IMR-90 (cell line): ENCODE results near the gene C20orf202. TPM values are rescaled to one million over a fixed set of nuclear protein-coding genes. Genes with fewer than 3 reads are reported as not detected.

Source experiments
- ATAC-seq: fragments of 200-7000 bp; cut with Tn5 transposase; 2 replicates; pipeline ENCODE4 v1.9.1; 2020; ENCODE audit warnings: low read depth, mild to moderate bottlenecking, moderate library complexity
- BruUV-seq: library from RNA; stranded (reverse); fragments of 400-500 nt; replicated peaks from 2 replicates; lab custom pipeline; 2021; lab: Mats Ljungman, UMichigan
- CTCF ChIA-PET: fragments of 300-600 bp; formaldehyde crosslinking; extraction: SDS; loops from one replicate; lab custom pipeline; 2021; ENCODE audit warnings: antibody characterized with exemption; lab: Yijun Ruan, JAX
- POLR2A ChIA-PET: fragments of 300-600 bp; sonication (Branson Sonifier 250); formaldehyde crosslinking; loops from one replicate; lab custom pipeline; 2022; ENCODE audit warnings: antibody characterized with exemption; ENCODE audit not compliant: unreplicated experiment; lab: Charles Lee
- DNase-seq: peaks from one replicate; pipeline ENCODE4 v3.0.0; 2013
- H2AFZ ChIP-seq: replicated peaks from 2 replicates; pipeline ENCODE3; 2013; ENCODE audit warnings: low read length, mild to moderate bottlenecking; ENCODE audit not compliant: poor library complexity
- H2AK5ac ChIP-seq: 2 replicates; pipeline ENCODE4 v1.6.1; 2013; ENCODE audit warnings: low read depth, low read length, inconsistent platforms
- H2AK9ac ChIP-seq: replicated peaks from 2 replicates; pipeline ENCODE3; 2013; ENCODE audit warnings: mild to moderate bottlenecking, low read depth, low read length, moderate library complexity; ENCODE audit not compliant: poor library complexity
- H2BK120ac ChIP-seq: 2 replicates; pipeline ENCODE4 v1.6.1; 2013; ENCODE audit warnings: low read depth, low read length, inconsistent platforms
- H2BK15ac ChIP-seq: 3 replicates; pipeline ENCODE4 v1.6.1; 2013; ENCODE audit warnings: low read depth, low read length, inconsistent platforms
- H2BK20ac ChIP-seq: 2 replicates; pipeline ENCODE4 v1.6.1; 2013; ENCODE audit warnings: low read depth, mild to moderate bottlenecking, inconsistent platforms, low read length, moderate library complexity
- H2BK5ac ChIP-seq: 2 replicates; pipeline ENCODE4 v1.6.1; 2013; ENCODE audit warnings: mild to moderate bottlenecking, low read depth, low read length, inconsistent platforms; ENCODE audit not compliant: poor library complexity, severe bottlenecking
- H3K14ac ChIP-seq: replicated peaks from 2 replicates; pipeline ENCODE4 v1.6.1; 2013; ENCODE audit warnings: low read depth, low read length, inconsistent platforms
- H3K18ac ChIP-seq: 2 replicates; pipeline ENCODE4 v1.6.1; 2013; ENCODE audit warnings: low read depth, low read length, control low read depth
- H3K23ac ChIP-seq: 2 replicates; pipeline ENCODE4 v1.6.1; 2013; ENCODE audit warnings: low read depth, low read length, inconsistent platforms
- H3K27ac ChIP-seq: 2 replicates; pipeline ENCODE4 v1.5.1; 2013; ENCODE audit warnings: mild to moderate bottlenecking, control low read depth, low read length; ENCODE audit not compliant: insufficient read depth
- H3K27me3 ChIP-seq: 2 replicates; pipeline ENCODE4 v1.6.1; 2013; ENCODE audit warnings: low read length; ENCODE audit not compliant: control insufficient read depth, insufficient read depth
- H3K36me3 ChIP-seq: 2 replicates; pipeline ENCODE4 v1.6.1; 2013; ENCODE audit warnings: low read length, mixed read lengths; ENCODE audit not compliant: control insufficient read depth, insufficient read depth
- H3K4ac ChIP-seq: 2 replicates; pipeline ENCODE4 v1.6.1; 2013; ENCODE audit warnings: low read depth, low read length, inconsistent platforms
- H3K4me1 ChIP-seq: 2 replicates; pipeline ENCODE4 v1.6.1; 2013; ENCODE audit warnings: low read length, mixed read lengths; ENCODE audit not compliant: control insufficient read depth, insufficient read depth
- H3K4me2 ChIP-seq: 2 replicates; pipeline ENCODE4 v1.6.1; 2013; ENCODE audit warnings: low read depth, mild to moderate bottlenecking, control low read depth, low read length, moderate library complexity
- H3K4me3 ChIP-seq: 2 replicates; pipeline ENCODE4 v1.5.1; 2013; ENCODE audit warnings: low read depth, mild to moderate bottlenecking, control low read depth, low read length, moderate library complexity; ENCODE audit not compliant: insufficient read depth
- H3K56ac ChIP-seq: 2 replicates; pipeline ENCODE4 v1.6.1; 2013; ENCODE audit warnings: low read length, inconsistent platforms; ENCODE audit not compliant: insufficient read depth; ENCODE audit errors: extremely low read depth
- H3K79me1 ChIP-seq, 2 experiments: 2 replicates each; pipeline ENCODE4 v1.6.1; 2013; ENCODE audit warnings: low read length in 2 of 2, inconsistent platforms in 1 of 2, low read depth in 1 of 2
- H3K9ac ChIP-seq: 2 replicates; pipeline ENCODE4 v1.6.1; 2013; ENCODE audit warnings: low read depth, low read length, control low read depth
- H3K9me1 ChIP-seq: 2 replicates; pipeline ENCODE4 v1.6.1; 2013; ENCODE audit warnings: low read length, inconsistent platforms; ENCODE audit not compliant: insufficient read depth
- H3K9me3 ChIP-seq: 2 replicates; pipeline ENCODE4 v1.6.1; 2013; ENCODE audit warnings: low read length; ENCODE audit not compliant: control insufficient read depth, insufficient read depth
- H4K20me1 ChIP-seq: 2 replicates; pipeline ENCODE4 v1.6.1; 2013; ENCODE audit warnings: low read length, inconsistent platforms; ENCODE audit not compliant: insufficient read depth
- H4K5ac ChIP-seq: 2 replicates; pipeline ENCODE4 v1.6.1; 2013; ENCODE audit warnings: mild to moderate bottlenecking, low read depth, low read length, control low read depth
- H4K8ac ChIP-seq, 2 experiments: 2 replicates each; pipeline ENCODE4 v1.6.1; 2013; ENCODE audit warnings: low read depth in 2 of 2, low read length in 2 of 2, control low read depth in 1 of 2, inconsistent platforms in 1 of 2
- H4K91ac ChIP-seq: 2 replicates; pipeline ENCODE4 v1.6.1; 2013; ENCODE audit warnings: low read depth, low read length, inconsistent platforms; ENCODE audit not compliant: insufficient read depth
- BHLHE40 ChIP-seq: fragments of 150-350 bp; IDR thresholded peaks from 2 replicates; pipeline ENCODE4 v1.6.1; 2016; ENCODE audit warnings: mild to moderate bottlenecking, low read depth, low read length
- CHD1 ChIP-seq: IDR thresholded peaks from 2 replicates; pipeline ENCODE4 v1.6.1; 2012; ENCODE audit warnings: low read depth, low read length, improper control_type of control experiment
- CTCF ChIP-seq: conservative IDR thresholded peaks from 2 replicates; pipeline ENCODE4 v1.5.1; 2012; ENCODE audit warnings: mild to moderate bottlenecking, low read depth, low read length, improper control_type of control experiment
- MAZ ChIP-seq: IDR thresholded peaks from 2 replicates; pipeline ENCODE4 v1.6.1; 2012; ENCODE audit warnings: low read depth, mild to moderate bottlenecking, low read length, improper control_type of control experiment, moderate library complexity, borderline replicate concordance
- MXI1 ChIP-seq: IDR thresholded peaks from 2 replicates; pipeline ENCODE4 v1.6.1; 2012; ENCODE audit warnings: low read depth, mild to moderate bottlenecking, low read length, moderate library complexity, borderline replicate concordance
- RAD21 ChIP-seq: IDR thresholded peaks from 2 replicates; pipeline ENCODE4 v1.6.1; 2012; ENCODE audit warnings: low read length, improper control_type of control experiment
- RFX5 ChIP-seq: IDR thresholded peaks from 2 replicates; pipeline ENCODE4 v1.8.0; 2012; ENCODE audit warnings: low read depth, mild to moderate bottlenecking, low read length, moderate library complexity
- WGBS, 2 experiments: methylation state at CpG; one replicate each; pipeline versions ENCODE4 v1.1.5 to v1.1.7; 2013; ENCODE audit warnings: missing lambda C conversion rate in 2 of 2; ENCODE audit not compliant: insufficient read length in 1 of 2; ENCODE audit errors: extremely low coverage in 2 of 2; 5-methylcytosine and 5-hydroxymethylcytosine counted together
- dilution Hi-C: fragments of 300-500 bp; cut with HindIII; formaldehyde crosslinking; loops from one replicate; pipeline ENCODE4 v1.14.3; 2018; ENCODE audit warnings: low sequenced_read_pairs; ENCODE audit not compliant: unreplicated experiment
- in situ Hi-C: fragments of 300-500 bp; cut with MboI; formaldehyde crosslinking; loops from 3 replicates; pipeline ENCODE4 v1.14.3; 2019; ENCODE audit warnings: low sequenced_read_pairs, inconsistent platforms, mixed read lengths
- intact Hi-C: fragments of 100-400 bp; cut with micrococcal nuclease; formaldehyde crosslinking; loops from 2 replicates; pipeline ENCODE4 v1.10.0; 2022
- polyA plus RNA-seq, 3 experiments: library from polyadenylated mRNA; depleted of rRNA; stranded (reverse); fragments of >200 nt; gene quantifications; 2 replicates each; pipeline ENCODE4 v1.2.3, GENCODE V29; 2012; ENCODE audit warnings: low replicate concordance in 1 of 3
- total RNA-seq: library from RNA; depleted of rRNA; stranded (reverse); fragments of >200 nt; gene quantifications from 2 replicates; pipeline ENCODE4 v1.2.3, GENCODE V29; 2012

C20orf202 gene
- total and polyA plus RNA-seq, 2 of the 4 experiments (the other 2 are of a cell fraction) = not detected

GRCh38 chr20:1190847-1191246, 12.4 kb upstream of the C20orf202 start:
- Histone ChIP-seq H2BK120ac (no peak overlapping the region), H2BK20ac (no peak overlapping the region), H3K4ac (no peak overlapping the region), H3K4me3 (no peak overlapping the region), H3K4me2 (no peak overlapping the region), H3K27me3 (peaks cover 47% of the 10 kb centered on the region), H3K23ac (no peak overlapping the region), H4K20me1 (no peaks in the 10 kb centered on the region; the same call in 1 of the 2 replicates), H3K9me3 (no peaks in the 10 kb centered on the region), H3K4me1 (no peaks in the 10 kb centered on the region), H3K18ac (no peak overlapping the region), H3K79me1 (no peaks in the 10 kb centered on the region), H3K9me1 (peaks cover 3% of the 10 kb centered on the region; the same call in 1 of the 2 replicates), H3K9ac (no peak overlapping the region), H3K27ac (no peak overlapping the region), H4K91ac (no peak overlapping the region), H3K14ac (no peak overlapping the region), H3K56ac (no peak overlapping the region), H2BK15ac (no peak overlapping the region), H2BK5ac (no peak overlapping the region), H4K8ac (no peak overlapping the region), H2AK5ac (no peak overlapping the region), H3K36me3 (no peaks in the 10 kb centered on the region), H4K5ac (no peak overlapping the region), H2AK9ac (no peak overlapping the region), H2AFZ (no peak overlapping the region)
- in situ Hi-C loops = no loop called here
- dilution Hi-C loops = no loop called here
- ATAC-seq = no peak
- no peak for DNase-seq
- no TSS peak for BruUV-seq
- TF ChIP-seq CHD1 (no peak), RAD21 (no peak), MXI1 (no peak), RFX5 (no peak), CTCF (no peak), MAZ (no peak), BHLHE40 (no peak)
- no CpG with 5 or more reads among the region's 3 CpGs for WGBS, 2 experiments
- POLR2A ChIA-PET = no interaction called here
- CTCF ChIA-PET = interaction anchor here (0.5 kb wide), 1 partner anchor 318 kb away, joined by 3 read pairs; no protein-coding TSS in a partner anchor
- intact Hi-C loops = no loop called here
